Activated CD4-positive, alpha-beta memory T cell treated with anti-CD3 and anti-CD28 coated beads for 36 hours (primary cell): Measurements from ENCODE around the gene GPR180. TPM values are rescaled to one million over a fixed set of nuclear protein-coding genes. Genes with fewer than 3 reads are reported as not detected.
A peak's percentile ranks its signal among the peaks of the same experiment; 100 is the strongest.

Experiments used
- CTCF ChIA-PET: fragments of 350-600 bp; sonication (Branson Sonifier 250); formaldehyde crosslinking; loops from one replicate; lab custom pipeline; 2021; ENCODE audit warnings: antibody characterized with exemption, inconsistent platforms; lab: Charles Lee
- POLR2A ChIA-PET: fragments of 350-600 bp; sonication (Branson Sonifier 250); formaldehyde crosslinking; loops from one replicate; lab custom pipeline; 2021; ENCODE audit warnings: antibody characterized with exemption; lab: Charles Lee
- DNase-seq: peaks from one replicate; pipeline ENCODE4 v3.0.0-alpha.2; 2020
- H3K27ac Mint-ChIP-seq: one replicate; pipeline ENCODE4 v1.8.0; 2021; ENCODE audit warnings: mixed read lengths
- H3K27me3 Mint-ChIP-seq: one replicate; pipeline ENCODE4 v1.8.0; 2021; ENCODE audit warnings: mixed read lengths
- H3K36me3 Mint-ChIP-seq: one replicate; pipeline ENCODE4 v1.8.0; 2021; ENCODE audit warnings: mixed read lengths
- H3K4me1 Mint-ChIP-seq: one replicate; pipeline ENCODE4 v1.8.0; 2021; ENCODE audit warnings: low read depth, mixed read lengths
- H3K4me3 Mint-ChIP-seq: one replicate; pipeline ENCODE4 v1.8.0; 2021; ENCODE audit warnings: mild to moderate bottlenecking, mixed read lengths
- H3K9me3 Mint-ChIP-seq: one replicate; pipeline ENCODE4 v1.8.0; 2021; ENCODE audit warnings: mixed read lengths
- intact Hi-C: fragments of 100-400 bp; cut with micrococcal nuclease; formaldehyde crosslinking; loops from one replicate; pipeline ENCODE4 v1.15.1; 2023
- total RNA-seq, 2 experiments: library from RNA; stranded (reverse); gene quantifications; one replicate each; pipeline ENCODE4 v1.2.3, GENCODE V29; 2021

Gene GPR180
- total RNA-seq, 2 experiments from 2014 or later, result 9.1 to 9.7 TPM

DNA sequence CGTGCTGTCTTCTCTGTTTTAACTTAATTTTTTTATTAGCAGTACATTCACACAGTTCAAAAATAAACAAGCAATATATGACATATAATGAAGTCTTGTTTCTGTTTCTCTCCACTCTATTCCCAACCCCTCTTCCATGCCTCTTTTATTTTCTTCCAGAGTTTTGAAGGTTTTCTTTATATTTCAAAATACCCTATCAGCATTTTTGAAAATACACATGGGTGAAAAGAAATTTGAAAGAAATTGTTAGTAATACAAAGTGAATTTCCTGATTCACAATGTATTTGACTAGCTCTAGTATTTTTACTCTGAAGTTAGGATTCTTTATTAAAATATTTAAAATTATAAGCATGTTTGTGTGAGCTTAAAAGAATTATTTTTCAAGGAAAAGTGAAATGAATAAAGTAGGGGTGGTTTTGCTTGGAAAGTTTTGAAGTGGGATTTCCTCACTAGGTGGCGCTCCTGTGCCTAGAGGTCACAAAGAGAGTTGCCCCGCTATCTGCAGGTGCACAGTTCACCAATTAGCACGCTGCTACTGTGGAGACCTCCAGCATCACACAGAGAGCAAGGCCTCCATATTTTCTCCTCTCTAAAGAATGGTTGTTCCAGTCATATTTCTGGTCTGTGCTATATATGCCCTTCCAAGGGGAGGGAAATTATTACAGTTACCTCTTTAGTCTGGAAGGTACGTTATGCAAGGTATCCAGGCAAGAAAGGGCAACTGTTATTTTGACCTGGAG, 73.1 kb downstream of the GPR180 start:
- intact Hi-C loops, result loop anchor here (5.0 to 10.0 kb wide), 2 partner anchors 38 to 730 kb away; partner anchors contain the start of gene SOX21
- Mint-ChIP-seq H3K4me3 (no peak overlapping the region), H3K27ac (no peak overlapping the region), H3K27me3 (peaks cover 29% of the 10 kb centered on the region), H3K36me3 (peaks cover 1% of the 10 kb centered on the region), H3K4me1 (no peaks in the 10 kb centered on the region), H3K9me3 (no peaks in the 10 kb centered on the region)
- CTCF ChIA-PET, result interaction anchor here (0.6 to 3.0 kb wide), 14 partner anchors 9 to 732 kb away, joined by 3 to 19 read pairs (median 4); no protein-coding TSS in a partner anchor
- peak; percentile 60 for DNase-seq
- POLR2A ChIA-PET, result no interaction called here

DNA sequence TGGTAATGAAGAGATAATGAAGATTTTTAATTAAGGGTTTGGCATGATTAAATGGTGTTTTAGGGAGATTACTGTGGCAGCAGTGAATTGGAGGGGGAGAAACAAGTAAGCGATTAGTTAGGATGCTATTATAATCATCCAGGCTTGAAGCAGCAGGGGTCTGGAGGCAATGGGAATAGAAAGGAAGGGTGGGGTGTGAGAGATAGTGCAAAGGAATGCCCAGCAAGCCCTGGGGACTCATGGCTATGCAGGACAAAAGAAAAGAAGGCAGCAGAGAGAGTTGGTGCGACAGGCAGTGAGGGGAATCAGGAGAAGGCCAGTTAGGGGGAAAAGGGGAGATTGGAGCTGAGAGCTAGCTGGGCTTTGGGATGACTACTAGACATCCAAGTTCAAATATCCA, 76.1 kb downstream of the GPR180 start:
- intact Hi-C loops, result loop anchor here (5.0 to 10.0 kb wide), 2 partner anchors 35 to 727 kb away; partner anchors contain the start of gene SOX21
- no peaks in the 10 kb centered on the region for H3K36me3 Mint-ChIP-seq

DNA sequence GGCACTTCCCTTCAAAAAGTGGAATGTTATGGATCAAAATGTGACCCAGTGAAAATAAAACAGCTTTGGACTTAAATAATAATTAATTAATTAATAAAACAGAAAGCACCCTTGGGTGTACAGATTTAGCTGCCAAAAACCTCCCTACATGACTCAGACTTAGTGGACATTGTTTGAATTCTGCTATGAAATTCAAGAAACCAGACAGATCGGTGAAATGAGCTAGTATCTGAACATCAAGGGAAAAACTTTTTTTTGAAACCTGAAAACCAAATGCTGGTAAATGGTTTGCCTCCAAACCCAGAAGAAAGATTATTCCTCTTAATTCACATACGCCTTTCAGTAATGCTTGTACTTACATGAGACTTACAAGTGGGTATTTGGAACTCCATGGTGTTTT, 77.2 kb downstream of the GPR180 start:
- Mint-ChIP-seq H3K27me3 (peaks cover 39% of the 10 kb centered on the region), H3K4me3 (no peak overlapping the region)
- intact Hi-C loops, result loop anchor here (5.0 to 10.0 kb wide), 2 partner anchors 33 to 726 kb away; partner anchors contain the start of gene SOX21

More for the DNA sequence above, 76.1 kb downstream of the GPR180 start:
- Mint-ChIP-seq H3K27ac (no peak overlapping the region), H3K4me3 (no peak overlapping the region), H3K9me3 (no peaks in the 10 kb centered on the region), H3K4me1 (no peaks in the 10 kb centered on the region), H3K27me3 (peaks cover 34% of the 10 kb centered on the region)
- ChIA-PET CTCF (no interaction called here), POLR2A (no interaction called here)
- no peak for DNase-seq

DNA sequence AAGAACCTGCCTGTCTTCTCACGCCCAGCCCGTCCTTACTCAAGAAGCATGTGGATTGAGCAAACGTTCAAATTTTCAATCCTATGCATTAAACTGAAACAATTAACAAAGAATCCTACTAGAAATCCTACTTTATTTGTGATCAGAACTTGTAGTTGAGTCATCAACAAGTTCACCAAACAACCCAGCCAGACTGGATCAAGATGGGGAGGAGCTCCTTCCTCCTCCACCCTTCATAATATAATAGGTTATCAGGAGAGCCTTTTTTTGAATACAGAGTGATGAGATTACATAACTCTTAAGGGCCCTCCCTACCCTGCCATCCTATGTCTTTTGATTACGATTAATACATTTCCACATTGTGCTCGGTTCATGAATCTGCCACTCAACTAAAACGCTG, 78.0 kb downstream of the GPR180 start:
- no peaks in the 10 kb centered on the region for H3K4me1 Mint-ChIP-seq
- CTCF ChIA-PET, result interaction anchor here (0.6 to 1.1 kb wide), 4 partner anchors 191 to 725 kb away, joined by 3 to 4 read pairs (median 3); no protein-coding TSS in a partner anchor
- no peaks in the 10 kb centered on the region for H3K36me3 Mint-ChIP-seq
- no peak overlapping the region for H3K27ac Mint-ChIP-seq
- DNase-seq, result no peak
- POLR2A ChIA-PET, result no interaction called here
- H3K27me3 Mint-ChIP-seq, result peaks cover 35% of the 10 kb centered on the region
- intact Hi-C loops, result loop anchor here (5.0 to 10.0 kb wide), 2 partner anchors 33 to 725 kb away; partner anchors contain the start of gene SOX21
- no peak overlapping the region for H3K4me3 Mint-ChIP-seq
- H3K9me3 Mint-ChIP-seq, result no peaks in the 10 kb centered on the region

More for the DNA sequence above, 77.2 kb downstream of the GPR180 start:
- Mint-ChIP-seq H3K36me3 (no peaks in the 10 kb centered on the region), H3K27ac (no peak overlapping the region), H3K4me1 (no peaks in the 10 kb centered on the region), H3K9me3 (no peaks in the 10 kb centered on the region)
- CTCF ChIA-PET, result interaction anchor here (1.1 kb wide), 1 partner anchor 726 kb away, joined by 3 read pairs; no protein-coding TSS in a partner anchor
- POLR2A ChIA-PET, result no interaction called here
- DNase-seq, result no peak

DNA sequence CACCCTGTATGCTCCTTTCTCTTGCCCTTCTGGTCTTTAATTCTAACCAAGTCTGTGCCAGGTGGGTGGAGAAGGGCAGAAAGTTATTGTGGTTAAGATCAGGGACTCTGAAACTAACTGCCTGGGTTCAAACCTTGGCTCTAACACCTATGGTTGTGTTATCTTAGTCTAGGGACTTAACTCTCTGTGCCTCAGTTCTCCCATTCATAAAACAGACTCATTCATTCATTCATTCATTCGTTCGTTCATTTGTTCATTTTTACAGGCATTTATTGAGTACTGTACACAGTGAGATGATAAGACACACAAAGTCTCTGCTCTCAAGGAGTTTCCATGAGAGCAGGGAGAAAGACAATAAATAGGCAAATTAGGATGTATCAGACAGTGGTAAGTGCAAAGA, 80.6 kb downstream of the GPR180 start:
- intact Hi-C loops, result no loop called here
- Mint-ChIP-seq H3K27ac (no peak overlapping the region), H3K27me3 (peaks cover 28% of the 10 kb centered on the region), H3K36me3 (no peaks in the 10 kb centered on the region), H3K4me3 (no peak overlapping the region), H3K9me3 (no peaks in the 10 kb centered on the region), H3K4me1 (no peaks in the 10 kb centered on the region)
- no peak for DNase-seq
- ChIA-PET CTCF (no interaction called here), POLR2A (no interaction called here)

DNA sequence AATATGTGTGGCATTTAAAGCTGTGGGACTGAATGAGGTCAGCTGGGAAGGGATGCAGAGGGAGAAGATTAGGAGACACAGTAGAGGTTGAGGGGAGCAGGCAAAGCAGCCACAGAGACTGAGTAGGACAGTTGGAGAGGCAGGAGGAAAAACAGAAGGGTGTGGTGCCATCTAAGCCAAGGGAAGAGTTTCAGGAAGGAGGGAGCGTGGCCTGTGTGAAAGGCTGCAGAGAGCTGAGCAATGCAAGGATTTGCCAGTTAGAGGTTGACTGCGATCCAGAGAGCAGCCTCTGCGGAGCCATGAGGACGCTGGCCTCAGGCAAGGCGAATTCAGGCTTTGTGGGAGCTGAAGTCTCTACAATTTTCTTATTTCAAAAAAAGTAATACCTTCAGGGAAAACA, 81.8 kb downstream of the GPR180 start:
- Mint-ChIP-seq H3K27ac (no peak overlapping the region), H3K27me3 (peaks cover 24% of the 10 kb centered on the region), H3K9me3 (no peaks in the 10 kb centered on the region), H3K4me1 (no peaks in the 10 kb centered on the region), H3K36me3 (no peaks in the 10 kb centered on the region), H3K4me3 (no peak overlapping the region)
- no peak for DNase-seq
- CTCF ChIA-PET, result no interaction called here
- intact Hi-C loops, result no loop called here
- POLR2A ChIA-PET, result no interaction called here

Other genes starting within 250 kb of the GPR180 start
- gene DCT, start 122.2 kb upstream of the GPR180 start, total RNA-seq, result under 1 TPM in 1 of 2 experiments, not detected in 1; 0.24 TPM
- 10 to 100 TPM; 19.0 to 19.6 TPM for gene TGDS, start 5.7 kb upstream of the GPR180 start, total RNA-seq
- not detected for gene SOX21, start 110.7 kb downstream of the GPR180 start, total RNA-seq